GM18858 (cell line): ENCODE measurements around the gene CCDC190.
A peak's percentile ranks its signal among the peaks of the same experiment; 100 is the strongest.
"Not testable (repeated sequence)": the region's sequence is repeated elsewhere in the genome, so short reads cannot be mapped to it uniquely, and the experiment has no call there.

ENCODE experiments used
- ATAC-seq: cut with Tn5 transposase; IDR thresholded peaks from one replicate; pipeline ENCODE4 v1.9.1; 2021; ENCODE audit not compliant: unreplicated experiment

Gene CCDC190

DNA sequence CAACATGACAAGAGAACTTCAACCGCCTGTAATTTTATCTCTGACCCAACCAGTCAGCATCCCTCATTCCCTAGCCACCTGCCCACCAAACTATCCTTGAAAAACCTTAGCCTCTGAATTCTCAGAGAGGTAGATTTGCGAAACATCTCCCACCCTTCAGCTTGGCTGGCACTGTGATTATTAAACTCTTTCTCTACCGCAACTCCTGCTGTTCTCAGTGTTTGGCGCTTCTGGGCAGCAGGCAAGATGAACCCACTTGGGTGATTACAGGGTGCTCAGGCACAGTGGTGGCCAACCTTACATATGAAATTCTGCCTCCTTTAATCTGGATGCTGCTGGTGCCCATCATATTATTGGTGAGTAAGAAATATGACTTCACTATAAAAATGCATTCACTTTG is 22.1 kb downstream of the CCDC190 start:
- no peak for ATAC-seq

DNA sequence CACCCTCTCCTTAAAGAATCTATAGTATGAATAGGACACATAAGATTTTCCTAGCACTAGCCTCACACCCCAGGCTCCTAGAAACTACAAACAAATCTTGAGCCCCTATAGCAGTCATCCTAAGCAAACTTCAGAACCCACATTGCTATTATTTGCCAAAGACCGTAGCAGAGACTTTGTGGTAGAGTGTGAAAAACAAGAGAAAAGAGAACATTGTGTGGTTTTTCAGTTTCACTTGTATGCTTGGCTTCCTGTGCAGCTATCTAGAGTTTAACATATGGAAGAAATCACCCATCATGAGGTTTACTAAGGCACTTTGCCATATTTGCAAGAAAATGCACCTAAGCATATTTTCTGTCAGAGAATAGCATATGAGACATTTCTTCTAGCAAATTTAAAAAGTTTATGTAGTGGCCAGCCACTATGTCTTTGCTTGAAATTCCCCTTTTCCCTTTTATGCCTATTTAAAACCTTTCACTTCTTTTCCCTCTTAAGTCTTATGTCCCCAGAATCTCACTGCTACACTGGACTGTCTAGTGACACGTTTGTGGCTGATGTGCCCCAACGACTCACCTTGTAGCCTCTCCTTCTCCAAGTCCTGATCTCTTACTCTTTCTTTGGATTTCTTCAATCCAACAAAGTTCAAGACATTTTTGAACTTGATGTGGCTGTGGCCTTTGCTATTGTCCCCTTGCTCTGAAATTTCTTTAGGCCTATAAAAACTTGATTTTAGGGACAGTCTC is 25.6 kb downstream of the CCDC190 start:
- peak; percentile 94 for ATAC-seq

DNA sequence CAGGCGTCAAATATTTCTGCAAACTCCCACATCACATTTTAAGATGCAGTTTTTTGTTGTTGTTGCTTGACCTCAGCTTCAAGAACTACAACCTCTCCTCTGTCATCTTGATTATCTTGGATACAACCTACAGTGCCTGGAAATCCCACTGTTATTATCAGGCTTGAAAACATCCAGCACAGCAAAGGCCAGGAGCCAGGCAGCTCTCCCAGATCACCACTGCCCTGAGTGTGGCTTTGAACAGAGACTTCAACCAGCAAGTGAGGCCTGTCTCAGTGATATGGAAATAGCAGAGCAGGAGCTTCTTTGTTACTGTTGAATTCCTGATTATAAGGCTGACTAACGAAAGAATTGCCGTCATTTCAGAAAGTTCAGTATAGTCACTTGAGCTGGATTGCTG is 28.5 kb downstream of the CCDC190 start:
- no peak for ATAC-seq

DNA sequence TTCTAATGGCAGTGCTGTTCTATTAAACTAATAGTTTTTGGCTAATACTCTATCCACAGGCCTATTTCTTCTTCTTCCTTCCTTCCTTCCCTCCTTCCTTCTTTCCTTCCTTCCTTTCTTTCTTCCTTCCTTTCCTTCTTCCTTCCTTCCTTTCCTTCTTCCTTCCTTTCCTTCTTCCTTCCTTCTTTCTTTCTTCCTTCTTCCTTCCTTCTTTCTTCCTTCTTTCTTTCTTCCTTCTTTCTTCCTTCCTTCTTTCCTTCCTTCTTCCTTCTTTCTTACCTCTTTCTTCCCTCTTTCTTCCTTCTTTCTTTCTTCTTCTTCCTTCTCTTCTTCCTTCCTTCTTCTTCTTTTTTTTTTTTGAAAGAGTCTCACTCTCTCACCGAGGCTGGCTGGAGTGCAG is 31.7 kb downstream of the CCDC190 start:
- no peak for ATAC-seq

DNA sequence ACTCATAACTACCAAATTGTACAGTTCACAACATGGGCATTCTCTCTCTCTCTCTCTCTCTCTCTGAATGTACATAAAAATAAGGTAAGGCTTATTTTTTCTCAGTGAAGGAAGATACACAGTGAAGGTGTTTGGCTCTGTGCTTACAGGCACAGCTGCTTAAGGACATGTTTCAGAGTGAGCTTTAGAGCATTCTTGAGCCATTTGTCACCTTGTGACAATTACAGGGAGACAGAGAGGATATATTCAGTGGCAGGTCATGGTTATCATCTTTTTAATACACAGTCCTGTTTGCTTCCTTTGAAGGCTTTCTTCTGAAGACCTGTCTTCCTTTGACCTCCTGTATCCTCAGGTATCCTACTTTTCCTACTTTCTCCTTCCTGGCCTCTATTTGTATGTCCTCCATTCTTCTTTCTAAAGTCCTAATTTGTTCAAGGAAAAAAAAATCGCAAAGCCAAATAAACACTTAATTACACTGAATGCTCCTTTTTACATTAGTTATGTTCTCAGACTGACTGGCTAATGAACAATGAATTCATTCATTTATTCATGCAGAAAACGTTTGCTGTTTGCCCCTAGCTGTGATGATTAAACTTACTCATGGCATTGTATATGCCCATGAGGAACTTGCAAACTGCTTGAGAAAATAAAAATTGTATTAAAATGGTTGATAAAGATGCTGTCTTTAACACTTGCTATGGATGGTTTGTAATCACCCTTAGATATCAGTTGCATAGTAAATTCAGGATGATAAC is 37.0 kb downstream of the CCDC190 start:
- no peak for ATAC-seq

DNA sequence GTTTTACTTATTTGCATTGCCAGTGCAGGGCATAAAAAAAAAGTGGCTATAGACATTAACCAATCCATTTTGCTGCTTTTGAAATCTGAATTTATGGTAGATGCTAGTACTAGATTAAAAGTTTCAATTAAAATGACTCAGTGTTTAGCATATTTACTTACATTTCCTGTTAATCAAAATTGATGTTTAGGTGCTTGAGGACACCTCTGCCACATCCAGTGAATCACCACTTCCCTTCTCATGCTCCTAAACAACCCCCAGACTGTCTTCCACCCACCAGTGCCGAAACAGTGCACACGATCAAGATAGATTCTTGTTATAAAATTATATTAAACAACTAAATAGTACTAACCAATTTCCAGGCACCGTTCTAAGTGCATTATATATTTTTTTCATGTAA is 37.7 kb downstream of the CCDC190 start:
- ATAC-seq: no peak

DNA sequence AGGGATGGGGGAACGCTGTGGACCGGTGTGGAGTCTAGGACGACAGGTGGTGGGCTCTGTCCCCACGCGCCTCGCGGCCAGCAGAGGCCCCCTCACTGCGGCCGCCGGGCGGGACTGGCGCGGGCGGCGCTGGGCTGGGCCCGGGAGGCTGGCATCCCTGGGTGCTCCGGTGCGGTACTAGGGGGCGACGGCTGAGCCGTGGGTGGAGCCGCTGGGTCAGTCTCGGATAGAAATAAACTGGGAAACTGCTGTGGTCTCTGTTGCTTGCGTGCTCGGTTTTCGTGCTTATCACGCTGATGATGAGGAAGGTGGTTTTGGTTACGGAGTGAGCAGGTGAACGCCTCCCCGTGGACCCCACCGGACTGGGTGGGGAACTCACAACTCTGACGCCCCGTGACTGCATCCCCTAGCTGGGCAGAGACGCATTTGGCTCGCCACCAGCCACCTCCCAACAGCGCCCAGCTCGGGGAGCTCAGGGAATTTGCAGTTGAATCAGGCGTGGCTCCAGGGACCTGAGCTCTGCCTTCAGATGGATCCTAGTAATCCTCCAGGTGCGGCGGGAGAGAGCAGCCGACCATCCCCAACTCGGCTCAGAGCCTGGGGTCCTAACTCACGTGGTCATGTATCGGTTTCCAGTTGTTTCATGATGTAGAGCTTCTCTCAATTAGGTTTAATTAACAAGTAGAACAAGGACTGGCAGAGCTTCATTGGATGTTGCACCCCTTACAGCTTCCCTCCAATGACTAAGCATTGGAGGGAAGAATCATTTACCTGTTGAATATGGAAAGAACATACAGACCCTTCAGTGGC is 38.4 kb downstream of the CCDC190 start:
- no peak for ATAC-seq

DNA sequence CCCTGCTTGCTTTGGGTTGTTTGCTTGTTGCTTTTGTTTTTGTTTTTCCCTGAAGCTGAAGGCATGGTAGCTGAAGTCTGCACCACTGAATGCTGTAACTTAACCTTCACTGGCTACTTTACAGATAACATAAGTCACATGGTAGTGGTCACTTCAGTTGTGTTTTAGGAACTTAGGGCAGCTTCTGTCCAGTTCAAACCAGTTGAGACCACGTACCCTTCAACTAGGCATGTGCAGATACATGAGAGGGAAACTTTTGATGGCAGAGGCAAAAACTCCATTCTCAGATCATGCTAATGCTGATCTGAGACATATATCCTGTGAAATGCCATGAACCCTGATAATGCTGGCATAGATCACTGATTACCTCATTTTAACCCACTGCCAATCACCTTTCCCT is 42.3 kb downstream of the CCDC190 start:
- not testable (repeated sequence) for ATAC-seq

DNA sequence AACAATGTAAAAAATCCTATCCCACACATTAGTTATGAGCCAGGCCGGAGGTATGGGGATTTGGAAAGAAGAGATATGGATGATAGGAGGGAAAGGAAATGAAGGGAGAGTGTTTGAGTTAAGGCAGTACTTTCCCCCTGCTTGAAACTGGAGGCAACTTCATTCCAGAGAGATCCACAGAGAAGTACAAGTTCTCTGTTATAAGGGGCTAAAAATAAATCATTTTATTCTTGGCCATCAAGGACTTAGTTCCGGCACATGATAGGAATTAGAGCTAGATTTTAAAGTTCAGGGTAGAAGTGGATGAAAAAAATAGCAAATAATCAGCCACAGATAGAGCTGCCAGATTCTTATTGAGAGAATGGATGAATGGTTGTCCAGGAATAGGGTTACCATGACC is 42.8 kb downstream of the CCDC190 start:
- not testable (repeated sequence) for ATAC-seq

DNA sequence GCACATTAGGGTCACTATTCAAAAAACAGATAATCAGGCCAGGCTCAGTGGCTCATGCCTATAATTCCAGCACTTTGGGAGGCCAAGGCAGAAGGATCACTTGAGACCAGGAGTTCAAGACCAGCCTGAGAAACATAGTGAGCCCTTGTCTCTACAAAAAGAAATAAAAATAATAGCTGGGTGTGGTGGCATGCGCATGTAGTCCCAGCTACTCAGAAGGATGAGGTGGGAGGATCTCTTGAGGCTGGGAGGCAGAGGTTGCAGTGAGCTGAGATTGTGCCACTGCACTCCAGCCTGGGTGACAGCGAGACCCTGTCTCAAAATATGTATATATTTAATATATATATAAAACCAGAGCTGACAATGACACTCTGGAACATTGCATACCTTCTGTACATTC is 48.6 kb downstream of the CCDC190 start:
- not testable (repeated sequence) for ATAC-seq

DNA sequence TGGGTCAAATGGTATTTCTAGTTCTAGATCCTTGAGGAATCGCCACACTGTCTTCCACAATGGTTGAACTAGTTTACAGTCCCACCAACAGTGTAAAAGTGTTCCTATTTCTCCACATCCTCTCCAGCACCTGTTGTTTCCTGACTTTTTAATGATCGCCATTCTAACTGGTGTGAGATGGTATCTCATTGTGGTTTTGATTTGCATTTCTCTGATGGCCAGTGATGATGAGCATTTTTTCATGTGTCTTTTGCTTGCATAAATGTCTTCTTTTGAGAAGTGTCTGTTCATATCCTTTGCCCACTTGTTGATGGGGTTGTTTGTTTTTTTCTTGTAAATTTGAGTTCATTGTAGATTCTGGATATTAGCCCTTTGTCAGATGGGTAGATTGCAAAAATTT is 53.5 kb downstream of the CCDC190 start:
- ATAC-seq: not testable (repeated sequence)
